Activated CD4-positive, alpha-beta memory T cell treated with anti-CD3 and anti-CD28 coated beads for 36 hours (primary cell): ENCODE results near the gene DCLK2. TPM values are rescaled to one million over a fixed set of nuclear protein-coding genes. Genes with fewer than 3 reads are reported as not detected.

Source experiments
- CTCF ChIA-PET: fragments of 350-600 bp; sonication (Branson Sonifier 250); formaldehyde crosslinking; loops from one replicate; lab custom pipeline; 2021; ENCODE audit warnings: antibody characterized with exemption, inconsistent platforms; lab: Charles Lee
- POLR2A ChIA-PET: fragments of 350-600 bp; sonication (Branson Sonifier 250); formaldehyde crosslinking; loops from one replicate; lab custom pipeline; 2021; ENCODE audit warnings: antibody characterized with exemption; lab: Charles Lee
- DNase-seq: peaks from one replicate; pipeline ENCODE4 v3.0.0-alpha.2; 2020
- H3K27ac Mint-ChIP-seq: one replicate; pipeline ENCODE4 v1.8.0; 2021; ENCODE audit warnings: mixed read lengths
- H3K27me3 Mint-ChIP-seq: one replicate; pipeline ENCODE4 v1.8.0; 2021; ENCODE audit warnings: mixed read lengths
- H3K36me3 Mint-ChIP-seq: one replicate; pipeline ENCODE4 v1.8.0; 2021; ENCODE audit warnings: mixed read lengths
- H3K4me1 Mint-ChIP-seq: one replicate; pipeline ENCODE4 v1.8.0; 2021; ENCODE audit warnings: low read depth, mixed read lengths
- H3K4me3 Mint-ChIP-seq: one replicate; pipeline ENCODE4 v1.8.0; 2021; ENCODE audit warnings: mild to moderate bottlenecking, mixed read lengths
- H3K9me3 Mint-ChIP-seq: one replicate; pipeline ENCODE4 v1.8.0; 2021; ENCODE audit warnings: mixed read lengths
- intact Hi-C: fragments of 100-400 bp; cut with micrococcal nuclease; formaldehyde crosslinking; loops from one replicate; pipeline ENCODE4 v1.15.1; 2023
- total RNA-seq, 2 experiments: library from RNA; stranded (reverse); gene quantifications; one replicate each; pipeline ENCODE4 v1.2.3, GENCODE V29; 2021

Gene DCLK2
- total RNA-seq, 2 experiments from 2014 or later = not detected

- intact Hi-C loops = no loop called here
- no peak overlapping the region for H3K27ac Mint-ChIP-seq
- peaks cover 49% of the 10 kb centered on the region for H3K36me3 Mint-ChIP-seq
- H3K4me1 Mint-ChIP-seq = peaks cover 8% of the 10 kb centered on the region
- CTCF ChIA-PET = no interaction called here
- POLR2A ChIA-PET = no interaction called here
- no peak for DNase-seq
- no peaks in the 10 kb centered on the region for H3K9me3 Mint-ChIP-seq
- H3K4me3 Mint-ChIP-seq = no peak overlapping the region
- no peaks in the 10 kb centered on the region for H3K27me3 Mint-ChIP-seq
These were observed 190.2 kb downstream of the DCLK2 start for GRCh38 chr4:150268444-150268843.

- intact Hi-C loops = no loop called here
- no peak for DNase-seq
- Mint-ChIP-seq H3K9me3 (peaks cover 23% of the 10 kb centered on the region), H3K27me3 (no peaks in the 10 kb centered on the region), H3K27ac (no peak overlapping the region), H3K4me1 (no peaks in the 10 kb centered on the region), H3K4me3 (no peak overlapping the region), H3K36me3 (peaks cover 89% of the 10 kb centered on the region)
- POLR2A ChIA-PET = no interaction called here
- CTCF ChIA-PET = no interaction called here
These were observed 200.0 kb downstream of the DCLK2 start for GRCh38 chr4:150278206-150278605.

- no peaks in the 10 kb centered on the region for H3K4me1 Mint-ChIP-seq
- no peaks in the 10 kb centered on the region for H3K27me3 Mint-ChIP-seq
- intact Hi-C loops = no loop called here
- DNase-seq = no peak
- no peak overlapping the region for H3K4me3 Mint-ChIP-seq
- H3K9me3 Mint-ChIP-seq = peaks cover 23% of the 10 kb centered on the region
- POLR2A ChIA-PET = no interaction called here
- H3K27ac Mint-ChIP-seq = no peak overlapping the region
- peaks cover 80% of the 10 kb centered on the region for H3K36me3 Mint-ChIP-seq
- CTCF ChIA-PET = no interaction called here
These were observed 202.0 kb downstream of the DCLK2 start for GRCh38 chr4:150280081-150280895.

GRCh38 chr4:150280975-150281374 lies 202.7 kb downstream of the DCLK2 start:
- intact Hi-C loops = no loop called here
- Mint-ChIP-seq H3K4me3 (no peak overlapping the region), H3K4me1 (no peaks in the 10 kb centered on the region), H3K36me3 (peaks cover 77% of the 10 kb centered on the region), H3K27me3 (no peaks in the 10 kb centered on the region), H3K9me3 (peaks cover 18% of the 10 kb centered on the region), H3K27ac (no peak overlapping the region)
- ChIA-PET CTCF (no interaction called here), POLR2A (no interaction called here)
- no peak for DNase-seq

- Mint-ChIP-seq H3K9me3 (no peaks in the 10 kb centered on the region), H3K27ac (no peak overlapping the region), H3K4me1 (no peaks in the 10 kb centered on the region), H3K4me3 (no peak overlapping the region), H3K27me3 (no peaks in the 10 kb centered on the region), H3K36me3 (peaks cover 54% of the 10 kb centered on the region)
- CTCF ChIA-PET = interaction anchor here (0.6 kb wide), 1 partner anchor 535 kb away, joined by 3 read pairs; no protein-coding TSS in a partner anchor
- POLR2A ChIA-PET = no interaction called here
- no peak for DNase-seq
- intact Hi-C loops = no loop called here
These were observed 205.4 kb downstream of the DCLK2 start for GRCh38 chr4:150283689-150284088.

GRCh38 chr4:150286656-150287055 lies 208.4 kb downstream of the DCLK2 start:
- Mint-ChIP-seq H3K27ac (no peak overlapping the region), H3K27me3 (no peaks in the 10 kb centered on the region), H3K36me3 (peaks cover 28% of the 10 kb centered on the region), H3K9me3 (no peaks in the 10 kb centered on the region), H3K4me1 (no peaks in the 10 kb centered on the region), H3K4me3 (no peak overlapping the region)
- no peak for DNase-seq
- CTCF ChIA-PET = no interaction called here
- POLR2A ChIA-PET = no interaction called here
- intact Hi-C loops = no loop called here

- Mint-ChIP-seq H3K4me1 (no peaks in the 10 kb centered on the region), H3K27me3 (no peaks in the 10 kb centered on the region), H3K36me3 (peaks cover 15% of the 10 kb centered on the region), H3K27ac (no peak overlapping the region), H3K9me3 (no peaks in the 10 kb centered on the region), H3K4me3 (no peak overlapping the region)
- ChIA-PET POLR2A (no interaction called here), CTCF (no interaction called here)
- DNase-seq = no peak
- intact Hi-C loops = no loop called here
These were observed 211.0 kb downstream of the DCLK2 start for GRCh38 chr4:150289198-150289597.

- H3K4me1 Mint-ChIP-seq = no peaks in the 10 kb centered on the region
- DNase-seq = no peak
- CTCF ChIA-PET = no interaction called here
- H3K4me3 Mint-ChIP-seq = no peak overlapping the region
- no peaks in the 10 kb centered on the region for H3K27me3 Mint-ChIP-seq
- H3K9me3 Mint-ChIP-seq = no peaks in the 10 kb centered on the region
- H3K27ac Mint-ChIP-seq = no peak overlapping the region
- POLR2A ChIA-PET = no interaction called here
- intact Hi-C loops = no loop called here
- peaks cover 14% of the 10 kb centered on the region for H3K36me3 Mint-ChIP-seq
These were observed 211.6 kb downstream of the DCLK2 start for GRCh38 chr4:150289881-150290280.

GRCh38 chr4:150297861-150298474 lies 219.7 kb downstream of the DCLK2 start:
- Mint-ChIP-seq H3K27ac (no peak overlapping the region), H3K36me3 (peaks cover 4% of the 10 kb centered on the region), H3K9me3 (no peaks in the 10 kb centered on the region), H3K4me1 (peaks cover 7% of the 10 kb centered on the region), H3K4me3 (no peak overlapping the region), H3K27me3 (no peaks in the 10 kb centered on the region)
- intact Hi-C loops = loop anchor here (1.0 to 5.0 kb wide), 3 partner anchors 274 to 569 kb away; no protein-coding TSS in a partner anchor
- DNase-seq = peak; percentile 34
- ChIA-PET CTCF (interaction anchor here (0.6 to 3.7 kb wide), 8 partner anchors 9 to 571 kb away, joined by 3 to 24 read pairs (median 4); no protein-coding TSS in a partner anchor), POLR2A (no interaction called here)

GRCh38 chr4:150299816-150300215 lies 221.6 kb downstream of the DCLK2 start:
- H3K4me3 Mint-ChIP-seq = no peak overlapping the region
- H3K27ac Mint-ChIP-seq = no peak overlapping the region
- no peaks in the 10 kb centered on the region for H3K27me3 Mint-ChIP-seq
- H3K4me1 Mint-ChIP-seq = peaks cover 7% of the 10 kb centered on the region
- DNase-seq = no peak
- POLR2A ChIA-PET = no interaction called here
- no peaks in the 10 kb centered on the region for H3K9me3 Mint-ChIP-seq
- H3K36me3 Mint-ChIP-seq = peaks cover 3% of the 10 kb centered on the region
- CTCF ChIA-PET = interaction anchor here (0.7 to 3.7 kb wide), 2 partner anchors 369 to 568 kb away, joined by 3 to 24 read pairs; no protein-coding TSS in a partner anchor
- intact Hi-C loops = loop anchor here (5.0 kb wide), 1 partner anchor 272 kb away; no protein-coding TSS in a partner anchor

- Mint-ChIP-seq H3K4me1 (peaks cover 7% of the 10 kb centered on the region), H3K36me3 (peaks cover 3% of the 10 kb centered on the region), H3K27ac (no peak overlapping the region), H3K9me3 (no peaks in the 10 kb centered on the region), H3K4me3 (no peak overlapping the region), H3K27me3 (no peaks in the 10 kb centered on the region)
- CTCF ChIA-PET = no interaction called here
- intact Hi-C loops = no loop called here
- POLR2A ChIA-PET = no interaction called here
- peak; percentile 55 for DNase-seq
These were observed 224.3 kb downstream of the DCLK2 start for GRCh38 chr4:150302553-150302952.

GRCh38 chr4:150305995-150306394 lies 227.8 kb downstream of the DCLK2 start:
- ChIA-PET CTCF (interaction anchor here (1.3 kb wide), 1 partner anchor 8 kb away, joined by 8 read pairs; no protein-coding TSS in a partner anchor), POLR2A (interaction anchor here (0.7 kb wide), 1 partner anchor 140 kb away, joined by 3 read pairs; no protein-coding TSS in a partner anchor)
- no peak for DNase-seq
- Mint-ChIP-seq H3K4me1 (peaks cover 7% of the 10 kb centered on the region), H3K36me3 (peaks cover 6% of the 10 kb centered on the region), H3K4me3 (no peak overlapping the region), H3K27ac (no peak overlapping the region), H3K27me3 (no peaks in the 10 kb centered on the region), H3K9me3 (no peaks in the 10 kb centered on the region)
- intact Hi-C loops = no loop called here
